Liver (tissue), 9 donors: ENCODE results near the gene IZUMO2. TPM values are rescaled to one million over a fixed set of nuclear protein-coding genes. Genes with fewer than 3 reads are reported as not detected.

Experiments
- DNase-seq: peaks from one replicate; pipeline ENCODE4 v3.0.0-alpha.2; 2017; ENCODE audit warnings: low spot score
- H3K27ac ChIP-seq, 2 donors: one replicate each; pipeline ENCODE4 v1.7.0; 2013; ENCODE audit warnings: inconsistent platforms in 2 of 2, low read length in 2 of 2, control low read depth in 1 of 2, low read depth in 1 of 2, mild to moderate bottlenecking in 1 of 2
- H3K27me3 ChIP-seq, 4 donors: one replicate each; pipeline versions ENCODE4 v1.6.1 to v1.7.0; 2013; ENCODE audit warnings: low read length in 3 of 4, inconsistent platforms in 1 of 4, mild to moderate bottlenecking in 1 of 4, moderate library complexity in 1 of 4; ENCODE audit not compliant: control insufficient read depth in 4 of 4, insufficient read depth in 4 of 4
- H3K36me3 ChIP-seq, 4 donors: one replicate each; pipeline versions ENCODE4 v1.6.1 to v1.7.0; 2013; ENCODE audit warnings: low read length in 3 of 4, mild to moderate bottlenecking in 3 of 4, low read depth in 1 of 4, moderate library complexity in 1 of 4; ENCODE audit not compliant: control insufficient read depth in 4 of 4, insufficient read depth in 3 of 4
- H3K4me1 ChIP-seq, 4 donors: one replicate each; pipeline versions ENCODE4 v1.6.1 to v1.7.0; 2013; ENCODE audit warnings: low read length in 3 of 4, mild to moderate bottlenecking in 3 of 4, moderate library complexity in 1 of 4; ENCODE audit not compliant: control insufficient read depth in 4 of 4, insufficient read depth in 4 of 4
- H3K4me3 ChIP-seq, 3 donors: one replicate each; pipeline versions ENCODE4 v1.6.1 to v1.7.0; 2013; ENCODE audit warnings: low read length in 3 of 3, control low read depth in 1 of 3, low read depth in 1 of 3, mild to moderate bottlenecking in 1 of 3
- H3K9ac ChIP-seq, 2 donors: one replicate each; pipeline ENCODE4 v1.7.0; 2013; ENCODE audit warnings: low read length in 2 of 2, mild to moderate bottlenecking in 2 of 2, moderate library complexity in 2 of 2, control low read depth in 1 of 2, low read depth in 1 of 2
- H3K9me3 ChIP-seq, 4 donors: one replicate each; pipeline versions ENCODE4 v1.6.1 to v1.7.0; 2013; ENCODE audit warnings: low read length in 3 of 4; ENCODE audit not compliant: control insufficient read depth in 4 of 4
- ATF3 ChIP-seq: IDR thresholded peaks from 2 replicates; pipeline ENCODE4 v1.6.1; 2016; ENCODE audit warnings: antibody characterized with exemption
- CTCF ChIP-seq: fragments of 150-350 bp; IDR thresholded peaks from 2 replicates; pipeline ENCODE4 v1.5.1; 2017; ENCODE audit warnings: improper control_type of control experiment, low read depth, low read length; ENCODE audit not compliant: missing input control
- EGR1 ChIP-seq, 2 donors: IDR thresholded peaks; 2 replicates each; pipeline ENCODE4 v1.6.1; 2016 to 2018; ENCODE audit warnings: antibody characterized with exemption in 2 of 2, low read depth in 2 of 2
- FOXA1 ChIP-seq: IDR thresholded peaks from 2 replicates; pipeline ENCODE4 v1.6.1; 2016; ENCODE audit warnings: antibody characterized with exemption
- FOXA2 ChIP-seq: IDR thresholded peaks from 2 replicates; pipeline ENCODE4 v1.6.1; 2016; ENCODE audit warnings: antibody characterized with exemption
- GABPA ChIP-seq, 2 donors: IDR thresholded peaks in 1 of 2; conservative IDR thresholded peaks in 1 of 2; 2 replicates each; pipeline ENCODE4 v1.6.1; 2016; ENCODE audit warnings: antibody characterized with exemption in 2 of 2, mild to moderate bottlenecking in 1 of 2, moderate library complexity in 1 of 2
- HNF4A ChIP-seq, 2 donors: conservative IDR thresholded peaks; 2 replicates each; pipeline ENCODE4 v1.6.1; 2016; ENCODE audit warnings: antibody characterized with exemption in 2 of 2, mild to moderate bottlenecking in 2 of 2
- HNF4G ChIP-seq: IDR thresholded peaks from 2 replicates; pipeline ENCODE4 v1.6.1; 2016; ENCODE audit warnings: antibody characterized with exemption
- JUND ChIP-seq, 2 donors: IDR thresholded peaks; 2 replicates each; pipeline ENCODE4 v1.6.1; 2016; ENCODE audit warnings: antibody characterized with exemption in 2 of 2
- MAX ChIP-seq: IDR thresholded peaks from 2 replicates; pipeline ENCODE4 v1.6.1; 2016; ENCODE audit warnings: antibody characterized with exemption
- NR2F2 ChIP-seq: IDR thresholded peaks from 2 replicates; pipeline ENCODE4 v1.6.1; 2016; ENCODE audit warnings: antibody characterized with exemption
- RAD21 ChIP-seq, 2 donors: IDR thresholded peaks; 2 replicates each; pipeline ENCODE4 v1.6.1; 2016; ENCODE audit warnings: antibody characterized with exemption in 2 of 2, mild to moderate bottlenecking in 2 of 2
- REST ChIP-seq: IDR thresholded peaks from 2 replicates; pipeline ENCODE4 v1.6.1; 2016; ENCODE audit warnings: antibody characterized with exemption, mild to moderate bottlenecking
- RXRA ChIP-seq, 2 donors: IDR thresholded peaks; 2 replicates each; pipeline ENCODE4 v1.6.1; 2017 to 2018; ENCODE audit warnings: antibody characterized with exemption in 2 of 2, mild to moderate bottlenecking in 1 of 2
- SP1 ChIP-seq: IDR thresholded peaks from 2 replicates; pipeline ENCODE4 v1.6.1; 2018; ENCODE audit warnings: antibody characterized with exemption, mild to moderate bottlenecking
- TAF1 ChIP-seq: conservative IDR thresholded peaks from 2 replicates; pipeline ENCODE4 v1.6.1; 2016; ENCODE audit warnings: antibody characterized with exemption, mild to moderate bottlenecking
- YY1 ChIP-seq: IDR thresholded peaks from 2 replicates; pipeline ENCODE4 v1.6.1; 2016; ENCODE audit warnings: antibody characterized with exemption, mild to moderate bottlenecking
- ZBTB33 ChIP-seq: IDR thresholded peaks from 2 replicates; pipeline ENCODE4 v1.6.1; 2016; ENCODE audit warnings: antibody characterized with exemption
- WGBS: extraction: QIAGEN DNeasy Blood & Tissue Kit; methylation state at CpG from one replicate; pipeline ENCODE4 v1.1.7; 2013; 5-methylcytosine and 5-hydroxymethylcytosine counted together
- polyA plus RNA-seq, 2 donors: library from polyadenylated mRNA; stranded (reverse) in 1 of 2; unstranded in 1 of 2; fragments of 200-250 nt in 1 of 2; fragments of >200 nt in 1 of 2; fragmentation: Nextera tagmentation in 1 of 2; extraction: Ambion mirVana in 1 of 2; gene quantifications; one replicate each; pipeline versions ENCODE4 v1.2.1 to v1.2.3, GENCODE V29; 2013 to 2015
- total RNA-seq, 2 donors: library from RNA; depleted of rRNA; stranded (reverse); fragments of >200 nt; gene quantifications; one replicate each; pipeline ENCODE4 v1.2.3, GENCODE V29; 2014
- donor health status: healthy.
- donor health status: healthy.
- donor health status: healthy.
- donor health status: healthy.
- donor health status: healthy.

IZUMO2 gene
- total and polyA plus RNA-seq, 4 donors: not detected

- H3K27ac ChIP-seq: no peak overlapping the region
- H3K4me1 ChIP-seq: peaks cover 0 to 8% (median 7%) of the 10 kb centered on the region in 4 donors
- H3K9ac ChIP-seq: no peak overlapping the region
- TF ChIP-seq YY1 (no peak), GABPA (IDR thresholded peaks at IDR 0.05 in 1 of 2, conservative IDR thresholded peaks at IDR 0.05 in 1 of 2) (no peak), NR2F2 (no peak), HNF4A (conservative IDR thresholded peaks at IDR 0.05) (no peak), JUND (IDR thresholded peaks at IDR 0.05) (no peak), TAF1 (no peak), FOXA2 (no peak), EGR1 (IDR thresholded peaks at IDR 0.05; ENCODE audit: low read depth in 2 of 2) (no peak), CTCF (no peak), FOXA1 (no peak), MAX (no peak), SP1 (no peak), RXRA (IDR thresholded peaks at IDR 0.05) (no peak), RAD21 (IDR thresholded peaks at IDR 0.05) (no peak), REST (no peak), ATF3 (no peak), ZBTB33 (no peak), HNF4G (no peak)
- 71% methylated on average over 4 of the region's 4 CpGs for WGBS
- peaks cover 0 to 2% (median 0%) of the 10 kb centered on the region in 4 donors for H3K27me3 ChIP-seq
- no peaks in the 10 kb centered on the region for H3K9me3 ChIP-seq
- no peak overlapping the region for H3K4me3 ChIP-seq
- H3K36me3 ChIP-seq: no peaks in the 10 kb centered on the region
- DNase-seq: no peak
These were observed 33.3 kb upstream of the IZUMO2 start for GRCh38 chr19:50196322-50196932.
